Measurements from ENCODE around the gene SRGAP2C. TPM values are rescaled to one million over a fixed set of nuclear protein-coding genes. Genes with fewer than 3 reads are reported as not detected.
"Not testable (repeated sequence)": the region's sequence is repeated elsewhere in the genome, so short reads cannot be mapped to it uniquely, and the experiment has no call there.

The SRGAP2C gene
- total RNA-seq, 2 experiments from 2014 or later, result 27.4 to 29.6 TPM

- CTCF ChIA-PET, result no interaction called here
- DNase-seq, result no peak
- no peaks in the 10 kb centered on the region for H3K9me3 Mint-ChIP-seq
- peaks cover 4% of the 10 kb centered on the region for H3K27me3 Mint-ChIP-seq
- POLR2A ChIA-PET, result no interaction called here
- H3K4me1 Mint-ChIP-seq, result no peaks in the 10 kb centered on the region
- no peak overlapping the region for H3K4me3 Mint-ChIP-seq
- no peaks in the 10 kb centered on the region for H3K36me3 Mint-ChIP-seq (ENCODE audit: low read depth)
- no peak overlapping the region for H3K27ac Mint-ChIP-seq
These were observed 223.6 kb downstream of the SRGAP2C start for GRCh38 chr1:121408354-121408753.

DNA sequence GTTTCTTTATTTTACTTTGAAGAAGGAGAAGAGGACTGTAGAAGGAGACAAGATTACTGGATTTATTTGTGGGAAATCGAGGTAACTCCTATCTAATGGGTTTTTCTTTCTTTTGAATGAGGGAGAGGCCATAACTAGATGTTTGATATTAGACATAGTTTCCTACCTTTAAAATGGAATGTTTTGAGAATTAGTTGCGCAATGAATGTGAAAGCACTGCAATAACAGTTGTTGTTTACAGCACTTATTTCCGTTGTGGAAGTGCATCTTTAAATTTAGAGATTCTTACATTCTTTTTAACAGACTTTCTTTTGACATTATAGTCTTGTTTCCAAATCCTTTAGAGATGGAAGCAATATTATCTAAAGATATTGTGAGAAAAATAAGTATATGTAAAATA lies 229.0 kb downstream of the SRGAP2C start:
- no peak overlapping the region for H3K27ac Mint-ChIP-seq
- CTCF ChIA-PET, result no interaction called here
- no peaks in the 10 kb centered on the region for H3K36me3 Mint-ChIP-seq (ENCODE audit: low read depth)

GRCh38 chr1:121414905-121415304 lies 230.1 kb downstream of the SRGAP2C start:
- ChIA-PET POLR2A (no interaction called here), CTCF (no interaction called here)
- Mint-ChIP-seq H3K27me3 (peaks cover 10% of the 10 kb centered on the region), H3K4me3 (no peak overlapping the region), H3K36me3 (ENCODE audit: low read depth) (no peaks in the 10 kb centered on the region), H3K9me3 (no peaks in the 10 kb centered on the region), H3K4me1 (peaks cover 6% of the 10 kb centered on the region), H3K27ac (no peak overlapping the region)
- no peak for DNase-seq

More for the DNA sequence above, 229.0 kb downstream of the SRGAP2C start:
- Mint-ChIP-seq H3K9me3 (no peaks in the 10 kb centered on the region), H3K4me1 (peaks cover 6% of the 10 kb centered on the region), H3K4me3 (no peak overlapping the region), H3K27me3 (peaks cover 5% of the 10 kb centered on the region)
- POLR2A ChIA-PET, result no interaction called here
- DNase-seq, result no peak

GRCh38 chr1:121417325-121417923 lies 232.6 kb downstream of the SRGAP2C start:
- no peaks in the 10 kb centered on the region for H3K36me3 Mint-ChIP-seq (ENCODE audit: low read depth)
- H3K4me1 Mint-ChIP-seq, result peaks cover 6% of the 10 kb centered on the region
- DNase-seq, result no peak
- ChIA-PET CTCF (no interaction called here), POLR2A (no interaction called here)
- H3K27me3 Mint-ChIP-seq, result peaks cover 10% of the 10 kb centered on the region
- no peak overlapping the region for H3K27ac Mint-ChIP-seq
- H3K9me3 Mint-ChIP-seq, result no peaks in the 10 kb centered on the region
- H3K4me3 Mint-ChIP-seq, result no peak overlapping the region

GRCh38 chr1:121418369-121419049 lies 233.7 kb downstream of the SRGAP2C start:
- H3K9me3 Mint-ChIP-seq, result no peaks in the 10 kb centered on the region
- ChIA-PET CTCF (no interaction called here), POLR2A (no interaction called here)
- H3K27ac Mint-ChIP-seq, result no peak overlapping the region
- no peaks in the 10 kb centered on the region for H3K36me3 Mint-ChIP-seq (ENCODE audit: low read depth)
- H3K4me3 Mint-ChIP-seq, result no peak overlapping the region
- peaks cover 8% of the 10 kb centered on the region for H3K27me3 Mint-ChIP-seq
- peaks cover 6% of the 10 kb centered on the region for H3K4me1 Mint-ChIP-seq
- DNase-seq, result no peak

GRCh38 chr1:121419050-121419615 lies 234.4 kb downstream of the SRGAP2C start:
- DNase-seq; H3K36me3 Mint-ChIP-seq (ENCODE audit: low read depth); POLR2A ChIA-PET; H3K9me3 Mint-ChIP-seq; H3K4me3 Mint-ChIP-seq; CTCF ChIA-PET; H3K27me3 Mint-ChIP-seq; H3K4me1 Mint-ChIP-seq; H3K27ac Mint-ChIP-seq: not testable (repeated sequence)

DNA sequence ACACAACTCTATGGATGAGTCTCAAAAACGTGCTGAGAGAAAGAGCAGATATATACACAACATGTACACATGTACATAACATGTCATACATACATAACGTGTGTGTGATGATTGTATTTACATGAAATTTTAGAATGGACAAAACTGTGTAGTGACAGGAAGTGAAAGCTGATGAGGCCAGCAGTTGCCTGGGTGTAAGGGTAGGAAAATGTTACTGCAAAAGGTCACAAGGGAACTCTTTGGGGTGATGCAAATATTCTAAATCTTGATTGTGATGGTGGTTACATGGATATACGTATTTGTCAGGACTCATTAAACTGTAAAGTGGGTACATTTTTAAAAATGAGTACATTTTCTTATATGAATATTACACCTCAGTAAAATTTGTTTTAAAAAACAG lies 236.7 kb downstream of the SRGAP2C start:
- H3K27me3 Mint-ChIP-seq; DNase-seq; POLR2A ChIA-PET; H3K36me3 Mint-ChIP-seq (ENCODE audit: low read depth); H3K4me1 Mint-ChIP-seq; H3K4me3 Mint-ChIP-seq; H3K27ac Mint-ChIP-seq; H3K9me3 Mint-ChIP-seq; CTCF ChIA-PET: not testable (repeated sequence)

- H3K27me3 Mint-ChIP-seq; H3K4me3 Mint-ChIP-seq; H3K27ac Mint-ChIP-seq; H3K4me1 Mint-ChIP-seq; DNase-seq; H3K36me3 Mint-ChIP-seq (ENCODE audit: low read depth); POLR2A ChIA-PET; H3K9me3 Mint-ChIP-seq; CTCF ChIA-PET: not testable (repeated sequence)
These were observed 239.2 kb downstream of the SRGAP2C start for GRCh38 chr1:121423956-121424355.

- H3K4me3 Mint-ChIP-seq; DNase-seq; H3K9me3 Mint-ChIP-seq; H3K4me1 Mint-ChIP-seq; H3K36me3 Mint-ChIP-seq (ENCODE audit: low read depth); H3K27ac Mint-ChIP-seq; POLR2A ChIA-PET; CTCF ChIA-PET: not testable (repeated sequence)
- peaks cover 17% of the 10 kb centered on the region for H3K27me3 Mint-ChIP-seq
These were observed 248.7 kb downstream of the SRGAP2C start for GRCh38 chr1:121433517-121433916.

GRCh38 chr1:121438862-121439261 lies 254.1 kb downstream of the SRGAP2C start:
- POLR2A ChIA-PET; CTCF ChIA-PET; H3K9me3 Mint-ChIP-seq; H3K27me3 Mint-ChIP-seq; H3K4me1 Mint-ChIP-seq; H3K36me3 Mint-ChIP-seq (ENCODE audit: low read depth); H3K4me3 Mint-ChIP-seq; DNase-seq; H3K27ac Mint-ChIP-seq: not testable (repeated sequence)

- Mint-ChIP-seq H3K36me3 (ENCODE audit: low read depth) (no peaks in the 10 kb centered on the region), H3K9me3 (no peaks in the 10 kb centered on the region), H3K27ac (no peak overlapping the region), H3K27me3 (peaks cover 10% of the 10 kb centered on the region), H3K4me1 (no peaks in the 10 kb centered on the region), H3K4me3 (no peak overlapping the region)
- POLR2A ChIA-PET, result no interaction called here
- DNase-seq, result no peak
- CTCF ChIA-PET, result interaction anchor here (1.1 kb wide), 1 partner anchor 17 kb away, joined by 3 read pairs; no protein-coding TSS in a partner anchor
These were observed 256.2 kb downstream of the SRGAP2C start for GRCh38 chr1:121440993-121441392.
